CD14-positive monocyte (primary cell): Measurements from ENCODE around the gene CEP19. TPM values are rescaled to one million over a fixed set of nuclear protein-coding genes. Genes with fewer than 3 reads are reported as not detected.

Source experiments
- DNase-seq, 3 donors: peaks; one replicate each; pipeline ENCODE4 v3.0.0-alpha.2; 2011 to 2022
- H2AFZ ChIP-seq: 2 replicates; pipeline ENCODE4 v1.6.0; 2012; ENCODE audit warnings: mild to moderate bottlenecking, low read depth, low read length, inconsistent platforms; ENCODE audit not compliant: insufficient read depth, poor library complexity, severe bottlenecking
- H3K27ac ChIP-seq, 2 donors: 1 replicate in 1 of 2; 2 replicates in 1 of 2; pipeline ENCODE4 v1.5.1; 2012 to 2013; ENCODE audit warnings: low read length in 2 of 2, control low read depth in 1 of 2, inconsistent platforms in 1 of 2, low read depth in 1 of 2, mild to moderate bottlenecking in 1 of 2
- H3K27me3 ChIP-seq, 2 donors: one replicate each; pipeline versions ENCODE4 v1.6.0 to v1.6.1; 2011 to 2013; ENCODE audit warnings: low read length in 2 of 2; ENCODE audit not compliant: control insufficient read depth in 2 of 2, insufficient read depth in 2 of 2
- H3K36me3 ChIP-seq, 2 donors: replicated peaks in 1 of 2; 1 replicate in 1 of 2; 2 replicates in 1 of 2; pipeline versions ENCODE4 v1.5.1 to v1.6.1; 2012 to 2013; ENCODE audit warnings: low read length in 2 of 2, control low read depth in 1 of 2, inconsistent platforms in 1 of 2, mild to moderate bottlenecking in 1 of 2; ENCODE audit not compliant: insufficient read depth in 2 of 2, control insufficient read depth in 1 of 2
- H3K4me1 ChIP-seq, 2 donors: 1 replicate in 1 of 2; 2 replicates in 1 of 2; pipeline versions ENCODE4 v1.5.1 to v1.6.1; 2012 to 2013; ENCODE audit warnings: low read length in 2 of 2, control low read depth in 1 of 2, inconsistent platforms in 1 of 2, mild to moderate bottlenecking in 1 of 2, moderate library complexity in 1 of 2; ENCODE audit not compliant: insufficient read depth in 2 of 2, control insufficient read depth in 1 of 2
- H3K4me2 ChIP-seq: replicated peaks from 2 replicates; pipeline ENCODE3; 2012; ENCODE audit warnings: low read length, moderate library complexity, mild to moderate bottlenecking; ENCODE audit not compliant: poor library complexity, severe bottlenecking; ENCODE audit errors: extremely low read depth
- H3K4me3 ChIP-seq, 3 experiments: fragments of 200-600 bp in 1 of 3; sonication (generic) in 1 of 3; replicated peaks in 1 of 3; 1 replicate in 2 of 3; 2 replicates in 1 of 3; pipeline ENCODE4 v1.5.1; 2011 to 2013; ENCODE audit warnings: low read length in 3 of 3, mild to moderate bottlenecking in 3 of 3, control low read depth in 2 of 3, low read depth in 2 of 3, inconsistent platforms in 1 of 3, moderate library complexity in 1 of 3
- H3K79me2 ChIP-seq: 2 replicates; pipeline ENCODE4 v1.6.0; 2012; ENCODE audit warnings: mild to moderate bottlenecking, control low read depth, inconsistent platforms, low read length, moderate library complexity; ENCODE audit not compliant: insufficient read depth
- H3K9ac ChIP-seq: 2 replicates; pipeline ENCODE4 v1.6.0; 2017; ENCODE audit warnings: low read length, mild to moderate bottlenecking; ENCODE audit not compliant: insufficient read depth, poor library complexity, severe bottlenecking
- H3K9me3 ChIP-seq, 2 donors: replicated peaks in 1 of 2; 1 replicate in 1 of 2; 2 replicates in 1 of 2; pipeline versions ENCODE4 v1.5.1 to v1.6.1; 2012 to 2013; ENCODE audit warnings: low read length in 2 of 2, control low read depth in 1 of 2; ENCODE audit not compliant: control insufficient read depth in 1 of 2, insufficient read depth in 1 of 2
- H4K20me1 ChIP-seq: 2 replicates; pipeline ENCODE4 v1.6.0; 2012; ENCODE audit warnings: mild to moderate bottlenecking, low read length, control low read depth, moderate library complexity; ENCODE audit not compliant: insufficient read depth
- H3K27ac Mint-ChIP-seq, 7 donors: one replicate each; pipeline ENCODE4 v1.8.0; 2020; ENCODE audit warnings: mild to moderate bottlenecking in 7 of 7, mixed read lengths in 7 of 7, moderate library complexity in 6 of 7, inconsistent platforms in 2 of 7
- H3K27me3 Mint-ChIP-seq, 3 donors: one replicate each; pipeline ENCODE4 v1.8.0; 2021 to 2022; ENCODE audit warnings: low read depth in 3 of 3, mild to moderate bottlenecking in 3 of 3, mixed read lengths in 3 of 3, moderate library complexity in 3 of 3, inconsistent platforms in 1 of 3
- H3K36me3 Mint-ChIP-seq, 2 donors: one replicate each; pipeline ENCODE4 v1.8.0; 2020; ENCODE audit warnings: mixed read lengths in 2 of 2, inconsistent platforms in 1 of 2, mild to moderate bottlenecking in 1 of 2
- H3K4me1 Mint-ChIP-seq: one replicate; pipeline ENCODE4 v1.8.0; 2020; ENCODE audit warnings: mild to moderate bottlenecking, mixed read lengths
- H3K4me3 Mint-ChIP-seq, 2 donors: one replicate each; pipeline ENCODE4 v1.8.0; 2020; ENCODE audit warnings: mild to moderate bottlenecking in 2 of 2, mixed read lengths in 2 of 2, moderate library complexity in 1 of 2
- H3K9me3 Mint-ChIP-seq, 7 donors: one replicate each; pipeline ENCODE4 v1.8.0; 2020 to 2022; ENCODE audit warnings: mixed read lengths in 7 of 7, mild to moderate bottlenecking in 6 of 7, moderate library complexity in 6 of 7, inconsistent platforms in 2 of 7
- WGBS: methylation state at CpG from one replicate; pipeline ENCODE4 v1.1.5; 2013; ENCODE audit warnings: missing lambda C conversion rate; ENCODE audit not compliant: insufficient coverage; 5-methylcytosine and 5-hydroxymethylcytosine counted together
- intact Hi-C, 2 donors: fragments of 100-400 bp; cut with micrococcal nuclease; formaldehyde crosslinking; loops; one replicate each; pipeline versions ENCODE4 v1.15.0 to v1.15.1; 2023
- polyA plus RNA-seq, 3 donors: library from polyadenylated mRNA; depleted of rRNA in 1 of 3; unstranded in 2 of 3; stranded (reverse) in 1 of 3; fragments of 300-500 nt in 2 of 3; fragments of >200 nt in 1 of 3; fragmentation: Illumina TruSeq in 2 of 3; gene quantifications; 1 replicate in 2 of 3; 2 replicates in 1 of 3; pipeline ENCODE4 v1.2.3, GENCODE V29; 2012 to 2021
- TF ChIP-seq, protein P1 (sequence below): fragments of 200-600 bp; IDR thresholded peaks from one replicate; pipeline ENCODE4 v1.8.0; 2022; ENCODE audit warnings: antibody characterized with exemption, mild to moderate bottlenecking

The CEP19 gene
- polyA plus RNA-seq, 3 donors = 1.7 to 3.2 (median 2.7) TPM

DNA sequence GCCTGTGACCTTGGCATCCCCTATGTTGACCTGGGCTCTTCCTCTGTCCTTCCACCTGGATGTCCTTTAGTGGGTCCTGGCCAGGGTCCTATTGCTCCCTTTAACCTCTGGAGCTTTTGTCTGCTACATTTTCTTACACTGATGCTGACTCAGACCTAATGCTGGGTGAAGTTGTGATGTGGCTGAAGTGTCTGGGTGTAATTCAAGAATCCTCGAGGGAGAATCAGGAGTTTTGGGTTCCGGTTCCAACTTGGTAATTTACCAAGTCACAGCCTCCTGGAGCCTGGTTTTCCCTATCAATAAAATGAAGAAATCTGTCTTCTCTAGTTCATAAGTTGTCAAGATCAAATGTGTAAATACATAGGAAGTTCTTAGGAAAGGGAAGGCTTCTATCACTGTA, 25.6 kb downstream of the CEP19 start:
- H3K27me3 Mint-ChIP-seq = no peaks in the 10 kb centered on the region
- H3K27ac ChIP-seq = peak overlapping the region; percentile 51 to 89
- no peaks in the 10 kb centered on the region for H4K20me1 ChIP-seq
- H3K4me1 ChIP-seq = peaks cover 70 to 74% of the 10 kb centered on the region in 2 donors
- no peak overlapping the region for H3K4me3 Mint-ChIP-seq
- no peaks in the 10 kb centered on the region for H3K27me3 ChIP-seq
- H3K9ac ChIP-seq = no peak overlapping the region
- peaks cover 6% of the 10 kb centered on the region in 2 donors for H3K36me3 ChIP-seq
- peaks cover 11 to 26% of the 10 kb centered on the region in 2 donors for H3K36me3 Mint-ChIP-seq
- H3K4me1 Mint-ChIP-seq = peaks cover 62% of the 10 kb centered on the region
- WGBS = no CpG with 5 or more reads among the region's 2 CpGs
- H3K4me2 ChIP-seq = no peak overlapping the region
- H3K4me3 ChIP-seq = no peak overlapping the region
- peak overlapping the region; percentile 94 to 100 (median 97) for H3K27ac Mint-ChIP-seq
- H3K9me3 Mint-ChIP-seq = peaks cover 0 to 7% (median 5%) of the 10 kb centered on the region in 7 donors
- H3K79me2 ChIP-seq = peaks cover 66% of the 10 kb centered on the region
- TF ChIP-seq, protein P1, sequence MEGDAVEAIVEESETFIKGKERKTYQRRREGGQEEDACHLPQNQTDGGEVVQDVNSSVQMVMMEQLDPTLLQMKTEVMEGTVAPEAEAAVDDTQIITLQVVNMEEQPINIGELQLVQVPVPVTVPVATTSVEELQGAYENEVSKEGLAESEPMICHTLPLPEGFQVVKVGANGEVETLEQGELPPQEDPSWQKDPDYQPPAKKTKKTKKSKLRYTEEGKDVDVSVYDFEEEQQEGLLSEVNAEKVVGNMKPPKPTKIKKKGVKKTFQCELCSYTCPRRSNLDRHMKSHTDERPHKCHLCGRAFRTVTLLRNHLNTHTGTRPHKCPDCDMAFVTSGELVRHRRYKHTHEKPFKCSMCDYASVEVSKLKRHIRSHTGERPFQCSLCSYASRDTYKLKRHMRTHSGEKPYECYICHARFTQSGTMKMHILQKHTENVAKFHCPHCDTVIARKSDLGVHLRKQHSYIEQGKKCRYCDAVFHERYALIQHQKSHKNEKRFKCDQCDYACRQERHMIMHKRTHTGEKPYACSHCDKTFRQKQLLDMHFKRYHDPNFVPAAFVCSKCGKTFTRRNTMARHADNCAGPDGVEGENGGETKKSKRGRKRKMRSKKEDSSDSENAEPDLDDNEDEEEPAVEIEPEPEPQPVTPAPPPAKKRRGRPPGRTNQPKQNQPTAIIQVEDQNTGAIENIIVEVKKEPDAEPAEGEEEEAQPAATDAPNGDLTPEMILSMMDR = no peak
- DNase-seq = no peak
- no peak overlapping the region for H2AFZ ChIP-seq
- intact Hi-C loops = loop anchor here in 1 of 2 donors (5.0 kb wide), 3 partner anchors 44 to 79 kb away; no protein-coding TSS in a partner anchor
- no peaks in the 10 kb centered on the region for H3K9me3 ChIP-seq

- peaks cover 8 to 11% of the 10 kb centered on the region in 2 donors for H3K36me3 ChIP-seq
- TF ChIP-seq, protein P1 = peak; percentile 86
- Mint-ChIP-seq H3K27ac (peak overlapping the region; percentile 81 to 100 (median 90)), H3K36me3 (peaks cover 11 to 17% of the 10 kb centered on the region in 2 donors), H3K4me1 (peaks cover 52% of the 10 kb centered on the region), H3K4me3 (peak overlapping the region; percentile 24 to 88), H3K9me3 (peaks cover 0 to 6% (median 5%) of the 10 kb centered on the region in 7 donors), H3K27me3 (no peaks in the 10 kb centered on the region)
- peak; percentile 62 to 76 (median 76) for DNase-seq
- H3K9ac ChIP-seq = no peak overlapping the region
- H3K4me3 ChIP-seq = peak overlapping the region in 1 of 3 experiments; percentile 55
- no peaks in the 10 kb centered on the region for H3K9me3 ChIP-seq
- H4K20me1 ChIP-seq = no peaks in the 10 kb centered on the region
- intact Hi-C loops = loop anchor here (5.0 kb wide), 3 partner anchors 42 to 77 kb away; no protein-coding TSS in a partner anchor
- peak overlapping the region; percentile 37 for H2AFZ ChIP-seq
- no peaks in the 10 kb centered on the region for H3K27me3 ChIP-seq
- peaks cover 52% of the 10 kb centered on the region for H3K79me2 ChIP-seq
- peak overlapping the region; percentile 66 for H3K4me2 ChIP-seq
- 34% methylated on average over 13 of the region's 24 CpGs for WGBS
- peak overlapping the region; percentile 61 to 89 for H3K27ac ChIP-seq
- H3K4me1 ChIP-seq = peaks cover 54 to 58% of the 10 kb centered on the region in 2 donors
These were observed 27.3 kb downstream of the CEP19 start for GRCh38 chr3:196684548-196685407.
